Calu3 (cell line): ENCODE measurements around the gene GLP2R. TPM values are rescaled to one million over a fixed set of nuclear protein-coding genes. Genes with fewer than 3 reads are reported as not detected.
A peak's percentile ranks its signal among the peaks of the same experiment; 100 is the strongest.

Experiments
- BruUV-seq: library from RNA; stranded (reverse); fragments of 400-500 nt; replicated peaks from 2 replicates; lab custom pipeline; 2021; lab: Mats Ljungman, UMichigan
- CTCF ChIA-PET: fragments of 300-600 bp; sonication (Branson Sonifier 250); formaldehyde crosslinking; loops from one replicate; lab custom pipeline; 2022; ENCODE audit warnings: antibody characterized with exemption; lab: Charles Lee
- DNase-seq: peaks from one replicate; pipeline ENCODE4 v3.0.0; 2022
- H3K27ac Mint-ChIP-seq: one replicate; pipeline ENCODE4 v1.8.0; 2022; ENCODE audit warnings: mixed read lengths; ENCODE audit not compliant: unreplicated experiment
- H3K27me3 Mint-ChIP-seq: one replicate; pipeline ENCODE4 v1.8.0; 2022; ENCODE audit warnings: mixed read lengths; ENCODE audit not compliant: unreplicated experiment
- H3K36me3 Mint-ChIP-seq: one replicate; pipeline ENCODE4 v1.8.0; 2022; ENCODE audit warnings: mild to moderate bottlenecking, moderate library complexity, mixed read lengths; ENCODE audit not compliant: insufficient read depth, unreplicated experiment
- H3K4me1 Mint-ChIP-seq: one replicate; pipeline ENCODE4 v1.8.0; 2022; ENCODE audit warnings: mild to moderate bottlenecking, low read depth, mixed read lengths; ENCODE audit not compliant: unreplicated experiment
- H3K4me3 Mint-ChIP-seq: one replicate; pipeline ENCODE4 v1.8.0; 2022; ENCODE audit warnings: mild to moderate bottlenecking, low read depth, moderate library complexity, mixed read lengths; ENCODE audit not compliant: unreplicated experiment
- H3K9me3 Mint-ChIP-seq: one replicate; pipeline ENCODE4 v1.8.0; 2022; ENCODE audit warnings: low read depth, mixed read lengths; ENCODE audit not compliant: unreplicated experiment
- intact Hi-C: fragments of 100-400 bp; cut with micrococcal nuclease; formaldehyde crosslinking; loops from one replicate; pipeline ENCODE4 v1.10.0; 2022; ENCODE audit not compliant: unreplicated experiment
- total RNA-seq: library from RNA; stranded (reverse); gene quantifications from 2 replicates; pipeline ENCODE4 v1.2.3, GENCODE V29; 2022
- TF ChIP-seq, protein P1 (sequence below): fragments of 200-600 bp; IDR thresholded peaks from one replicate; pipeline ENCODE4 v1.8.0; 2022; ENCODE audit warnings: antibody characterized with exemption; ENCODE audit not compliant: unreplicated experiment

The GLP2R gene
- total RNA-seq, 1 experiment from 2014 or later = 0.59 TPM

DNA sequence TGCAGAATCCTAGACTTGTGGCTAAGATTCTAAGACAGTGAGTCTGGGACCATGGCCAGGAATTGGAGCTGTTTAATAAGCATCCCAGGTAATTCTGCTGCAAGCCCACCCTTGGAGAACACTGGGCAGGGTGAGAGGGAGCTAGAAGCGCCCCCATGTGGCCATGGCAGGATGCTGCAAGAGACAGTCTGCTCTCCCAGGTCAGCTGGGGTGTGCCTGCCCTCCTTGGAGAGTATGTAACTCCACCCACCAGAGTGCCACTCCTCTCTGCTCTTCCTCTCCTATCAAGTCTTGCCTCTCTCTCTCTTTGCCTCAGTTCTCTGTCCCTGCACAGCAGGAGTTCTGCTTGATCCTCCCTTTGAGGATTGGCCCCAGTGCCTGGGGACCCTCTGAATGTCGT lies 64.4 kb downstream of the GLP2R start:
- intact Hi-C loops = no loop called here
- no peaks in the 10 kb centered on the region for H3K27me3 Mint-ChIP-seq
- no peaks in the 10 kb centered on the region for H3K36me3 Mint-ChIP-seq
- no peaks in the 10 kb centered on the region for H3K9me3 Mint-ChIP-seq
- peaks cover 8% of the 10 kb centered on the region for H3K4me1 Mint-ChIP-seq
- peak; percentile 37 for DNase-seq
- no TSS peak for BruUV-seq
- TF ChIP-seq, protein P1, sequence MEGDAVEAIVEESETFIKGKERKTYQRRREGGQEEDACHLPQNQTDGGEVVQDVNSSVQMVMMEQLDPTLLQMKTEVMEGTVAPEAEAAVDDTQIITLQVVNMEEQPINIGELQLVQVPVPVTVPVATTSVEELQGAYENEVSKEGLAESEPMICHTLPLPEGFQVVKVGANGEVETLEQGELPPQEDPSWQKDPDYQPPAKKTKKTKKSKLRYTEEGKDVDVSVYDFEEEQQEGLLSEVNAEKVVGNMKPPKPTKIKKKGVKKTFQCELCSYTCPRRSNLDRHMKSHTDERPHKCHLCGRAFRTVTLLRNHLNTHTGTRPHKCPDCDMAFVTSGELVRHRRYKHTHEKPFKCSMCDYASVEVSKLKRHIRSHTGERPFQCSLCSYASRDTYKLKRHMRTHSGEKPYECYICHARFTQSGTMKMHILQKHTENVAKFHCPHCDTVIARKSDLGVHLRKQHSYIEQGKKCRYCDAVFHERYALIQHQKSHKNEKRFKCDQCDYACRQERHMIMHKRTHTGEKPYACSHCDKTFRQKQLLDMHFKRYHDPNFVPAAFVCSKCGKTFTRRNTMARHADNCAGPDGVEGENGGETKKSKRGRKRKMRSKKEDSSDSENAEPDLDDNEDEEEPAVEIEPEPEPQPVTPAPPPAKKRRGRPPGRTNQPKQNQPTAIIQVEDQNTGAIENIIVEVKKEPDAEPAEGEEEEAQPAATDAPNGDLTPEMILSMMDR = no peak
- CTCF ChIA-PET = interaction anchor here (1.0 kb wide), 1 partner anchor 121 kb away, joined by 3 read pairs; no protein-coding TSS in a partner anchor
- H3K4me3 Mint-ChIP-seq = no peak overlapping the region
- no peak overlapping the region for H3K27ac Mint-ChIP-seq

DNA sequence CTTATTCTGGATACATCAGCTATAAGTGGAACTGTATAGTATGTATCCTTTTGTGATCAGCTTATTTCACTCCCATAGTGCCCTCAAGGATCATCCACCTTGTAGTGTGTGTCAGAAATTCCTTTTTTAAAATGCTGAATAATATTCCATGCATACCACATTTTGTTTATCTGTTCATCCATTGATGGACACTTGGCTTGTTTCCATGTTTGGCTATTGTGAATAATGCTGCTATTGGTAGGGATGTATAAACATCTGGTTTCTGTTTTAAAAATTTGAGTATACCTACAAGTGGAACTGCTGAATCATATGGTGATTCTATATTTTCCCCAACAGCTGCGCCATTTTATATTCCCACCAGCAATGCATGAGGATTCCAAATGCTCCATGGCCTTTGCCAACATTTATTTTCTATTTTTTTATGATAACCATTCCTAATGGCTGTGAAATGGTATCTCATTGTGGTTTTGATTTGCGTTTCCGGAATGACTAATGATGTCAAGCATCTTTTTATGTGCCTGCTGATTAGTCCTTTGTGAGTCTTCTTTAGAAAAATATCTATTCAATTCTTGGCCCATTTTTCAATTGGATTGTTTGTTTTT lies 67.8 kb downstream of the GLP2R start:
- no TSS peak for BruUV-seq
- Mint-ChIP-seq H3K27ac (no peak overlapping the region), H3K9me3 (no peaks in the 10 kb centered on the region), H3K4me1 (peaks cover 8% of the 10 kb centered on the region), H3K27me3 (peaks cover 17% of the 10 kb centered on the region), H3K4me3 (no peak overlapping the region), H3K36me3 (no peaks in the 10 kb centered on the region)
- TF ChIP-seq, protein P1 = no peak
- no peak for DNase-seq
- intact Hi-C loops = no loop called here
- CTCF ChIA-PET = no interaction called here

DNA sequence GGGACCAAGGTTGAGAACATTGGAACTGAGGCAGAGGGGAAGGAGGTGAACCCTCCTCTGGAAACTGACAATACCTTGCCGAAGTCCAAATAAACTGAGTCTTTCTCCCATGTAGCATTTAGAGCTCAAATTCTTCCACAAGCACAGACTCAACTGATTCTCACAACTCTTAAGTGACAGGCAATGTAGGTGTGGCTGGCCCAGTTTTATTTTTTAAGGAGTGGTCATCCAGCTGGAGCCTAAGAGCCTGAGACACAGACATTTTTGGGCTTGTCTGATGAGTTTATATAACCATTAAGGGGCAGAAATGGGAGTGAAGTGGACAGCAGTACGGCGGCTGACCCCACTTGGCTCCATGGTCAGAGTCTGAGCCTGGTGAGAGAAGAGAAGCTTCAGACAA lies 68.5 kb downstream of the GLP2R start:
- Mint-ChIP-seq H3K4me1 (peaks cover 8% of the 10 kb centered on the region), H3K27ac (no peak overlapping the region), H3K27me3 (peaks cover 17% of the 10 kb centered on the region), H3K36me3 (no peaks in the 10 kb centered on the region), H3K4me3 (no peak overlapping the region), H3K9me3 (no peaks in the 10 kb centered on the region)
- BruUV-seq = no TSS peak
- intact Hi-C loops = no loop called here
- no peak for DNase-seq
- CTCF ChIA-PET = no interaction called here
- TF ChIP-seq, protein P1 = no peak

DNA sequence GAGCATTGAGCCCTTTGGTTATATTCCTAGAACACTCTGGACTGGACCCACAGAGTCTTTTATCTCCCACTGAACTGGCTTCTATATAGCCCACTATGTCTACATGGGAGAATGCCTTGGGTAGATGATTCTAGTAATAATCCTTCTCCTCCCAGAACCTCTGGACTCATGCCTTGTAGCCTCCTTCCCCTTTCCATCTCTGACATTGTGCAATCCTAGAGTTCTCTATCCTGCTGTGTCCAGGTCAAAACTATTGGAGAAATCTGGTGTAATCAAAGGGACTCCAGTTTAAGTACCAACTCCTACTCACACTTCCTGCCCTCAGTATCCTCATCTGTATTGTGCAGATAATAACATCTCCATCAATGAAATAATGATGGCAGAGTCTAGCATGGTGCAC lies 70.2 kb downstream of the GLP2R start:
- TF ChIP-seq, protein P1 = no peak
- CTCF ChIA-PET = no interaction called here
- no TSS peak for BruUV-seq
- Mint-ChIP-seq H3K27me3 (peaks cover 30% of the 10 kb centered on the region), H3K4me1 (peaks cover 9% of the 10 kb centered on the region), H3K36me3 (no peaks in the 10 kb centered on the region), H3K9me3 (no peaks in the 10 kb centered on the region), H3K27ac (no peak overlapping the region), H3K4me3 (no peak overlapping the region)
- intact Hi-C loops = no loop called here
- no peak for DNase-seq
